K562 (cell line): Measurements from ENCODE around the gene ACAA2. TPM values are rescaled to one million over a fixed set of nuclear protein-coding genes. Genes with fewer than 3 reads are reported as not detected.

ENCODE experiments used
- SIX5 ChIP-seq, 2 experiments: IDR thresholded peaks; 2 replicates each; pipeline ENCODE4 v1.6.1; 2011; ENCODE audit warnings: low read length in 2 of 2, borderline replicate concordance in 1 of 2, low read depth in 1 of 2, mild to moderate bottlenecking in 1 of 2, moderate library complexity in 1 of 2; ENCODE audit not compliant: insufficient read depth in 1 of 2
- polyA plus RNA-seq, 8 experiments: library from polyadenylated mRNA; depleted of rRNA in 4 of 8; stranded (reverse) in 5 of 8; unstranded in 3 of 8; fragments of >200 nt; fragmentation: Nextera tagmentation in 2 of 8; fragmentation: Illumina TruSeq in 1 of 8; extraction: Ambion mirVana in 2 of 8; extraction: Trizol in 1 of 8; gene quantifications; 2 replicates each; pipeline versions ENCODE4 v1.2.1 to v1.2.3, GENCODE V29; 2011 to 2014; ENCODE audit warnings: inconsistent platforms in 1 of 8, missing spikeins in 1 of 8
- total RNA-seq, 7 experiments: library from RNA; depleted of rRNA in 6 of 7; stranded (reverse); fragments of >200 nt in 6 of 7; fragmentation: Illumina TruSeq in 2 of 7; extraction: Trizol in 2 of 7; gene quantifications; 2 replicates each; pipeline versions ENCODE4 v1.2.1 to v1.2.3, GENCODE V29; 2011 to 2021; ENCODE audit warnings: low replicate concordance in 1 of 7
- TF ChIP-seq, protein P1 (sequence below): sonication (generic); formaldehyde crosslinking; IDR thresholded peaks from 2 replicates; pipeline ENCODE4 v1.8.0; 2023; ENCODE audit warnings: mild to moderate bottlenecking, missing genetic modification reagents
- TF ChIP-seq, protein P2 (sequence below): sonication (generic); formaldehyde crosslinking; IDR thresholded peaks from 2 replicates; pipeline ENCODE4 v1.8.1; 2023; ENCODE audit warnings: missing genetic modification reagents, mild to moderate bottlenecking, borderline replicate concordance

ACAA2 gene
- total and polyA plus RNA-seq, 9 of the 15 experiments (the other 6 are each of a cell fraction or from before 2014, with no cell fraction given): 13.2 to 31.5 (median 21.7) TPM

DNA sequence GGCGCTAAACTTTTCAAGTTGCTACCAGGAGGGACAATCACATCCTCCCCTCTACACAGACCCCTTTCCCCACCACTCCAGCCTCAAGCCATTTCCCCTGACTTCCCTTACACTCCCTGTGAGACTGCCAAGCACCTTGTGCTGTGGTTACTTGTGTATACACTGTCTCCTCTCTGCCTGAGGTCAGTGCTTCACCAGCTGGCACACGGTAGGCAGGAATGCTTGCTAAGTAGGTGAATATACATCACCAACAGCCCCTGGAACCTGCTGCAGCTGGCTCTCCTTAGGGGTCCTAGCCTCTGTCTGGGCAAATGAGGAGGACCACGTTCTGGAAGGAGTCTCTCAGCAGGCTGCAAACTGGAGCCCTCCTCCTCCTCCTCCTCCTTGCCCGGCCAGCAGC is 38.3 kb upstream of the ACAA2 start (continued):
- TF ChIP-seq, protein P1, sequence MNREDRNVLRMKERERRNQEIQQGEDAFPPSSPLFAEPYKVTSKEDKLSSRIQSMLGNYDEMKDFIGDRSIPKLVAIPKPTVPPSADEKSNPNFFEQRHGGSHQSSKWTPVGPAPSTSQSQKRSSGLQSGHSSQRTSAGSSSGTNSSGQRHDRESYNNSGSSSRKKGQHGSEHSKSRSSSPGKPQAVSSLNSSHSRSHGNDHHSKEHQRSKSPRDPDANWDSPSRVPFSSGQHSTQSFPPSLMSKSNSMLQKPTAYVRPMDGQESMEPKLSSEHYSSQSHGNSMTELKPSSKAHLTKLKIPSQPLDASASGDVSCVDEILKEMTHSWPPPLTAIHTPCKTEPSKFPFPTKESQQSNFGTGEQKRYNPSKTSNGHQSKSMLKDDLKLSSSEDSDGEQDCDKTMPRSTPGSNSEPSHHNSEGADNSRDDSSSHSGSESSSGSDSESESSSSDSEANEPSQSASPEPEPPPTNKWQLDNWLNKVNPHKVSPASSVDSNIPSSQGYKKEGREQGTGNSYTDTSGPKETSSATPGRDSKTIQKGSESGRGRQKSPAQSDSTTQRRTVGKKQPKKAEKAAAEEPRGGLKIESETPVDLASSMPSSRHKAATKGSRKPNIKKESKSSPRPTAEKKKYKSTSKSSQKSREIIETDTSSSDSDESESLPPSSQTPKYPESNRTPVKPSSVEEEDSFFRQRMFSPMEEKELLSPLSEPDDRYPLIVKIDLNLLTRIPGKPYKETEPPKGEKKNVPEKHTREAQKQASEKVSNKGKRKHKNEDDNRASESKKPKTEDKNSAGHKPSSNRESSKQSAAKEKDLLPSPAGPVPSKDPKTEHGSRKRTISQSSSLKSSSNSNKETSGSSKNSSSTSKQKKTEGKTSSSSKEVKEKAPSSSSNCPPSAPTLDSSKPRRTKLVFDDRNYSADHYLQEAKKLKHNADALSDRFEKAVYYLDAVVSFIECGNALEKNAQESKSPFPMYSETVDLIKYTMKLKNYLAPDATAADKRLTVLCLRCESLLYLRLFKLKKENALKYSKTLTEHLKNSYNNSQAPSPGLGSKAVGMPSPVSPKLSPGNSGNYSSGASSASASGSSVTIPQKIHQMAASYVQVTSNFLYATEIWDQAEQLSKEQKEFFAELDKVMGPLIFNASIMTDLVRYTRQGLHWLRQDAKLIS (CRISPR knock-in tag): no peak
- TF ChIP-seq, protein P2, sequence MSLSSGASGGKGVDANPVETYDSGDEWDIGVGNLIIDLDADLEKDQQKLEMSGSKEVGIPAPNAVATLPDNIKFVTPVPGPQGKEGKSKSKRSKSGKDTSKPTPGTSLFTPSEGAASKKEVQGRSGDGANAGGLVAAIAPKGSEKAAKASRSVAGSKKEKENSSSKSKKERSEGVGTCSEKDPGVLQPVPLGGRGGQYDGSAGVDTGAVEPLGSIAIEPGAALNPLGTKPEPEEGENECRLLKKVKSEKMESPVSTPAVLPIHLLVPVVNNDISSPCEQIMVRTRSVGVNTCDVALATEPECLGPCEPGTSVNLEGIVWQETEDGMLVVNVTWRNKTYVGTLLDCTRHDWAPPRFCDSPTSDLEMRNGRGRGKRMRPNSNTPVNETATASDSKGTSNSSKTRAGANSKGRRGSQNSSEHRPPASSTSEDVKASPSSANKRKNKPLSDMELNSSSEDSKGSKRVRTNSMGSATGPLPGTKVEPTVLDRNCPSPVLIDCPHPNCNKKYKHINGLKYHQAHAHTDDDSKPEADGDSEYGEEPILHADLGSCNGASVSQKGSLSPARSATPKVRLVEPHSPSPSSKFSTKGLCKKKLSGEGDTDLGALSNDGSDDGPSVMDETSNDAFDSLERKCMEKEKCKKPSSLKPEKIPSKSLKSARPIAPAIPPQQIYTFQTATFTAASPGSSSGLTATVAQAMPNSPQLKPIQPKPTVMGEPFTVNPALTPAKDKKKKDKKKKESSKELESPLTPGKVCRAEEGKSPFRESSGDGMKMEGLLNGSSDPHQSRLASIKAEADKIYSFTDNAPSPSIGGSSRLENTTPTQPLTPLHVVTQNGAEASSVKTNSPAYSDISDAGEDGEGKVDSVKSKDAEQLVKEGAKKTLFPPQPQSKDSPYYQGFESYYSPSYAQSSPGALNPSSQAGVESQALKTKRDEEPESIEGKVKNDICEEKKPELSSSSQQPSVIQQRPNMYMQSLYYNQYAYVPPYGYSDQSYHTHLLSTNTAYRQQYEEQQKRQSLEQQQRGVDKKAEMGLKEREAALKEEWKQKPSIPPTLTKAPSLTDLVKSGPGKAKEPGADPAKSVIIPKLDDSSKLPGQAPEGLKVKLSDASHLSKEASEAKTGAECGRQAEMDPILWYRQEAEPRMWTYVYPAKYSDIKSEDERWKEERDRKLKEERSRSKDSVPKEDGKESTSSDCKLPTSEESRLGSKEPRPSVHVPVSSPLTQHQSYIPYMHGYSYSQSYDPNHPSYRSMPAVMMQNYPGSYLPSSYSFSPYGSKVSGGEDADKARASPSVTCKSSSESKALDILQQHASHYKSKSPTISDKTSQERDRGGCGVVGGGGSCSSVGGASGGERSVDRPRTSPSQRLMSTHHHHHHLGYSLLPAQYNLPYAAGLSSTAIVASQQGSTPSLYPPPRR: no peak
- TF ChIP-seq SIX5 (IDR thresholded peaks at IDR 0.05; ENCODE audit: borderline replicate concordance in 1 of 2, insufficient read depth in 1 of 2, low read depth in 1 of 2, low read length in 2 of 2): no peak
- TF ChIP-seq, all 486 proteins: peak for 0
